SU-DHL-6 (cell line): ENCODE measurements around the gene SMAD6.

ENCODE experiments used
- H2AFZ ChIP-seq: fragments of 200-600 bp; sonication (generic); 2 replicates; pipeline ENCODE4 v1.6.1; 2014; ENCODE audit warnings: low read depth, mild to moderate bottlenecking, moderate library complexity, mixed read lengths, antibody characterized with exemption, low read length; ENCODE audit not compliant: severe bottlenecking
- H3F3A ChIP-seq: fragments of 200-600 bp; shearing (Covaris generic); 2 replicates; pipeline ENCODE4 v1.6.0; 2016; ENCODE audit warnings: antibody characterized with exemption, mild to moderate bottlenecking; ENCODE audit not compliant: insufficient read depth
- H3K27ac ChIP-seq: fragments of 200-600 bp; sonication (generic); 2 replicates; pipeline ENCODE4 v1.5.1; 2016; ENCODE audit warnings: low read depth, mild to moderate bottlenecking, low read length, moderate library complexity, mixed read lengths
- H3K27me3 ChIP-seq: fragments of 200-600 bp; sonication (generic), shearing (Covaris generic); 2 replicates; pipeline ENCODE4 v1.6.0; 2014; ENCODE audit warnings: mild to moderate bottlenecking, low read length
- H3K36me3 ChIP-seq: fragments of 200-600 bp; sonication (generic); 2 replicates; pipeline ENCODE4 v1.6.1; 2014; ENCODE audit warnings: mild to moderate bottlenecking, low read length, mixed read lengths
- H3K4me2 ChIP-seq: fragments of 300-600, 200-600 bp; shearing (Covaris generic), sonication (generic); 2 replicates; pipeline ENCODE4 v1.6.0; 2014; ENCODE audit warnings: low read length, low read depth, mild to moderate bottlenecking; ENCODE audit not compliant: poor library complexity, severe bottlenecking
- H3K4me3 ChIP-seq: fragments of 200-600 bp; sonication (generic); 2 replicates; pipeline ENCODE4 v1.5.1; 2014; ENCODE audit warnings: antibody characterized with exemption, low read length, mild to moderate bottlenecking, mixed read lengths; ENCODE audit not compliant: insufficient read depth, poor library complexity, severe bottlenecking
- H3K79me2 ChIP-seq: fragments of 200-600 bp; sonication (generic); 2 replicates; pipeline ENCODE4 v1.6.1; 2014; ENCODE audit warnings: mild to moderate bottlenecking, low read length, moderate library complexity; ENCODE audit not compliant: insufficient read depth
- H3K9ac ChIP-seq: fragments of 200-600 bp; sonication (generic); 2 replicates; pipeline ENCODE4 v1.7.0; 2014; ENCODE audit warnings: mild to moderate bottlenecking, low read length
- H3K9me2 ChIP-seq: fragments of 200-600 bp; sonication (generic); replicated peaks from 2 replicates; pipeline ENCODE4 v1.6.1; 2014; ENCODE audit warnings: low read length; ENCODE audit not compliant: insufficient read depth
- H3K9me3 ChIP-seq: fragments of 200-600 bp; sonication (generic); 2 replicates; pipeline ENCODE4 v1.6.1; 2014; ENCODE audit warnings: low read length, mixed read lengths; ENCODE audit not compliant: insufficient read depth
- H4K20me1 ChIP-seq: fragments of 200-600 bp; sonication (generic); 2 replicates; pipeline ENCODE4 v1.6.1; 2014; ENCODE audit warnings: low read depth, mild to moderate bottlenecking, antibody characterized with exemption, low read length, moderate library complexity, mixed read lengths
- EZH2phosphoT487 ChIP-seq: fragments of 200-600 bp; sonication (generic), shearing (Covaris generic); conservative IDR thresholded peaks from 2 replicates; pipeline ENCODE4 v1.6.1; 2018; ENCODE audit warnings: mild to moderate bottlenecking, antibody characterized with exemption, low read length, moderate library complexity, mixed read lengths
- TF ChIP-seq, protein P1 (sequence below): fragments of 200-600 bp; sonication (generic); IDR thresholded peaks from one replicate; pipeline ENCODE4 v1.5.1; 2017; ENCODE audit warnings: antibody characterized with exemption, mild to moderate bottlenecking, low read length, moderate library complexity; ENCODE audit not compliant: insufficient read depth, poor library complexity, severe bottlenecking

Gene SMAD6

DNA sequence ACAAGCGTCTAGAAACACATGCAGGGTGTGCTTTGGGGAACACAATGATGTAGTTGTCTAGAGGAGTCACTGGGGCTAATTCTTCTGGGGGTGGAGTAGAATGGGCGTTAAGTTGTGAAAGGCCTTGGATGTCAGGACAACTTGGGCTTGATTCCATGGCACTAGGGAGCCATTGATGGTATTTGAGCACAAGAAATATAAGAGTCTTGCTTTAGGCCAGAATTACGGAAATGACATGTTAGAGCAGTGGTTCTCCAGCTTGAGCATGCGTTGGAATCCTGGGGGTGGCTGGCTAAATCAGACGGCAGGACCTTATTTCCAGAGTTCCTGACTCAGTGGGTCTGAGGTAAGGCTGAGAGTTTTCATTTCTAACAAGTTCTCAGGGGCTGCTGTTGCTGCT, 29.2 kb upstream of the SMAD6 start:
- Histone ChIP-seq H3F3A (no peaks in the 10 kb centered on the region), H3K4me3 (no peak overlapping the region), H2AFZ (no peak overlapping the region), H3K27me3 (no peaks in the 10 kb centered on the region), H3K9me2 (no peaks in the 10 kb centered on the region), H4K20me1 (no peaks in the 10 kb centered on the region), H3K79me2 (no peaks in the 10 kb centered on the region), H3K9ac (no peak overlapping the region), H3K4me2 (no peak overlapping the region), H3K27ac (no peak overlapping the region), H3K9me3 (no peaks in the 10 kb centered on the region), H3K36me3 (no peaks in the 10 kb centered on the region)
- TF ChIP-seq, protein P1, sequence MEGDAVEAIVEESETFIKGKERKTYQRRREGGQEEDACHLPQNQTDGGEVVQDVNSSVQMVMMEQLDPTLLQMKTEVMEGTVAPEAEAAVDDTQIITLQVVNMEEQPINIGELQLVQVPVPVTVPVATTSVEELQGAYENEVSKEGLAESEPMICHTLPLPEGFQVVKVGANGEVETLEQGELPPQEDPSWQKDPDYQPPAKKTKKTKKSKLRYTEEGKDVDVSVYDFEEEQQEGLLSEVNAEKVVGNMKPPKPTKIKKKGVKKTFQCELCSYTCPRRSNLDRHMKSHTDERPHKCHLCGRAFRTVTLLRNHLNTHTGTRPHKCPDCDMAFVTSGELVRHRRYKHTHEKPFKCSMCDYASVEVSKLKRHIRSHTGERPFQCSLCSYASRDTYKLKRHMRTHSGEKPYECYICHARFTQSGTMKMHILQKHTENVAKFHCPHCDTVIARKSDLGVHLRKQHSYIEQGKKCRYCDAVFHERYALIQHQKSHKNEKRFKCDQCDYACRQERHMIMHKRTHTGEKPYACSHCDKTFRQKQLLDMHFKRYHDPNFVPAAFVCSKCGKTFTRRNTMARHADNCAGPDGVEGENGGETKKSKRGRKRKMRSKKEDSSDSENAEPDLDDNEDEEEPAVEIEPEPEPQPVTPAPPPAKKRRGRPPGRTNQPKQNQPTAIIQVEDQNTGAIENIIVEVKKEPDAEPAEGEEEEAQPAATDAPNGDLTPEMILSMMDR: no peak
- no peak for TF ChIP-seq EZH2phosphoT487

DNA sequence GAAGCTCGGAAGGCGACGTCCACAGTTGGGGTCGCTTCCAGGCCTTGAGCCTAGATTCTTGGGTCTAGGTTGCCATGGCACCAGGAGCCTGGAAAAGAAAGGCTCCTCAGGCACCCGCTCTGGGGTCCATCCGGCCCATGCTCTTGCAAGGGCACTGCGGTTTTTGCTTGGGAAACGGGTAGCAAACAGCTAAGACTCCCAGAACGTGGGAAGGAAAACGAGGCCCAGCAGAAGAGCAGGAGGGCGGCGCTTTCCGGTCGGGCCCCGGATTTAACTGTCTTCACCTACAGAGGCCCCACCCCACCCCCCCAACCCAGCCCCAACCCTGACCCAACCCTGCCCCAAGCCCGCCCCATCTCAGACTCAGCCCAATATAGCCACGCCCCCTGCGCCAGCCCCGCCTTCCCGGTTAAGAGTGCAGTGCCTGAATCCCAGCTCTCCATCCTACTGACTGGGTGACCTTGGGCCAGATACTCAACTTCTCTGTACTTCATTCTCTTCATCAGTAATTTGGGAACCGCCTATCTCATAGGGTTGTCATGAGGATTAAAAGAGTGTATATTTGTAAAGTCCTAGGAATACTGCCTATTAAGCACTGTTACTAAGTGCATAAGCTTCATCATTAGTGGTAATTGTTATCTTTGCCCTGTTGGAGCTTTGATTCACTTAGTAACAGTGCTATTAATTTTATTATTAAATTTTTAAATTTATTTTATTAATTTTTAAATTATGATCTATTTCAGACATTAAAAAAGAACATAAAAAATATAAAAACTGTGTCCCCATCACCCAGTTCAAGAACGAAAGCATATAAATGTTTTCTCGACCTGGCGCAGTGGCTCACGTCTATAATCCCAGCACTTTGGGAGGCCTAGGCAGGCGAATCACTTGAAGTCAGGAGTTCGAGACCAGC, 28.4 kb upstream of the SMAD6 start:
- H3K27me3 ChIP-seq: no peaks in the 10 kb centered on the region
- H3K9ac ChIP-seq: no peak overlapping the region
- TF ChIP-seq EZH2phosphoT487: no peak
- TF ChIP-seq, protein P1: no peak
- no peak overlapping the region for H3K27ac ChIP-seq
- no peaks in the 10 kb centered on the region for H3K9me2 ChIP-seq
- H2AFZ ChIP-seq: no peak overlapping the region
- H3K36me3 ChIP-seq: no peaks in the 10 kb centered on the region
- no peaks in the 10 kb centered on the region for H3K9me3 ChIP-seq
- no peaks in the 10 kb centered on the region for H3K79me2 ChIP-seq
- no peak overlapping the region for H3K4me2 ChIP-seq
- H3F3A ChIP-seq: no peaks in the 10 kb centered on the region
- no peaks in the 10 kb centered on the region for H4K20me1 ChIP-seq
- H3K4me3 ChIP-seq: no peak overlapping the region

DNA sequence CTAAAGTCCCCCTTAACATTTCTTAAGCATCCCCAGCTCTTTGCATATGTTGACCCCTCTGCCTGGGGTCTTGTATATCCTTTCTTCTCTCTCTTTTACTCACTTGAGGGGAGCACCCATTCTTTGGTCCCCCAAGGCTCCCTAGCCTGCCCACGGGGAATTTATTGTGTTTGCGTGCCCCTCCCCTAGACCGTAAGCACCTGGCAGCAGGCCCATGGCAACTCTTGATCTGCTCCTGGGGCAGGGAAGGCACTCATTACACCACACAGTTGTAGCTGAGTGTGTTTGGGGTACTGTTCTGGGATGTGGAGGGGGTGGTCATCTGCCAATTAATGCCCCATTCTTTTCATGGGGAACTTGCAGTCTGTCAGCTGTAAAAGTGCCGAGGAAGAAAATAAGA, 27.3 kb upstream of the SMAD6 start:
- Histone ChIP-seq H3K9me2 (no peaks in the 10 kb centered on the region), H3K27ac (no peak overlapping the region), H3K36me3 (no peaks in the 10 kb centered on the region), H2AFZ (no peak overlapping the region), H4K20me1 (no peaks in the 10 kb centered on the region), H3F3A (no peaks in the 10 kb centered on the region), H3K9me3 (no peaks in the 10 kb centered on the region), H3K4me3 (no peak overlapping the region), H3K79me2 (no peaks in the 10 kb centered on the region), H3K4me2 (no peak overlapping the region), H3K9ac (no peak overlapping the region), H3K27me3 (no peaks in the 10 kb centered on the region)
- no peak for TF ChIP-seq EZH2phosphoT487
- TF ChIP-seq, protein P1: no peak
